CD4-positive, alpha-beta T cell (primary cell): ENCODE data around the gene NAPSA. TPM values are rescaled to one million over a fixed set of nuclear protein-coding genes. Genes with fewer than 3 reads are reported as not detected.

Experiments used
- ATAC-seq: fragments of 200-7000 bp; cut with Tn5 transposase; one replicate; pipeline ENCODE4 v1.10.0; 2022; ENCODE audit warnings: mild to moderate bottlenecking; ENCODE audit not compliant: poor library complexity
- CTCF ChIA-PET: fragments of 350-600 bp; sonication (Branson Sonifier 250); formaldehyde crosslinking; loops from one replicate; lab custom pipeline; 2021; ENCODE audit warnings: antibody characterized with exemption, inconsistent platforms; lab: Charles Lee
- POLR2A ChIA-PET: fragments of 350-600 bp; sonication (Branson Sonifier 250); formaldehyde crosslinking; loops from one replicate; lab custom pipeline; 2021; ENCODE audit warnings: antibody characterized with exemption, inconsistent platforms; lab: Charles Lee
- DNase-seq, 14 experiments: peaks; one replicate each; pipeline ENCODE4 v3.0.0-alpha.2; 2013 to 2020; ENCODE audit warnings: mixed read lengths in 2 of 14
- H3K27ac ChIP-seq, 2 donors: one replicate each; pipeline versions ENCODE4 v1.5.1 to v1.7.0; 2013; ENCODE audit warnings: low read length in 2 of 2, low read depth in 1 of 2, mild to moderate bottlenecking in 1 of 2
- H3K27me3 ChIP-seq, 2 experiments: 1 replicate in 1 of 2; 2 replicates in 1 of 2; pipeline versions ENCODE4 v1.6.1 to v1.7.0; 2013; ENCODE audit warnings: low read length in 2 of 2, control low read depth in 1 of 2, mild to moderate bottlenecking in 1 of 2, moderate library complexity in 1 of 2; ENCODE audit not compliant: insufficient read depth in 2 of 2, control insufficient read depth in 1 of 2
- H3K36me3 ChIP-seq: one replicate; pipeline ENCODE4 v1.6.1; 2013; ENCODE audit warnings: low read length, control low read depth; ENCODE audit not compliant: insufficient read depth
- H3K4me1 ChIP-seq: one replicate; pipeline ENCODE4 v1.6.1; 2013; ENCODE audit warnings: low read length, control low read depth; ENCODE audit not compliant: insufficient read depth
- H3K4me3 ChIP-seq: one replicate; pipeline ENCODE4 v1.5.1; 2013; ENCODE audit warnings: mild to moderate bottlenecking, low read length, moderate library complexity
- H3K9me3 ChIP-seq, 2 experiments: 1 replicate in 1 of 2; 2 replicates in 1 of 2; pipeline versions ENCODE4 v1.6.1 to v1.7.0; 2013; ENCODE audit warnings: low read length in 2 of 2, mild to moderate bottlenecking in 2 of 2, control low read depth in 1 of 2, moderate library complexity in 1 of 2; ENCODE audit not compliant: control insufficient read depth in 1 of 2, insufficient read depth in 1 of 2
- H3K27ac Mint-ChIP-seq: one replicate; pipeline ENCODE4 v1.8.0; 2020; ENCODE audit warnings: mixed read lengths
- H3K27me3 Mint-ChIP-seq: one replicate; pipeline ENCODE4 v1.8.0; 2021; ENCODE audit warnings: mixed read lengths
- H3K36me3 Mint-ChIP-seq: one replicate; pipeline ENCODE4 v1.8.0; 2021; ENCODE audit warnings: low read depth, mixed read lengths
- H3K4me1 Mint-ChIP-seq: one replicate; pipeline ENCODE4 v1.8.0; 2021; ENCODE audit warnings: low read depth, mixed read lengths
- H3K4me3 Mint-ChIP-seq: one replicate; pipeline ENCODE4 v1.8.0; 2020; ENCODE audit warnings: mild to moderate bottlenecking, mixed read lengths
- H3K9me3 Mint-ChIP-seq: one replicate; pipeline ENCODE4 v1.8.0; 2020; ENCODE audit warnings: mixed read lengths
- intact Hi-C, 2 experiments: fragments of 100-400 bp; cut with DNase I in 1 of 2; cut with micrococcal nuclease in 1 of 2; formaldehyde crosslinking; loops; one replicate each; pipeline versions ENCODE4 v1.15.1 to v1.9.0; 2023 to 2025; cut with DNase I, micrococcal nuclease
- total RNA-seq, 174 experiments: library from RNA in 2 of 174; stranded (reverse) in 2 of 174; gene quantifications; one replicate each; pipeline ENCODE4 v1.2.3 and lab custom pipeline; 2021 to 2026
- TF ChIP-seq, protein P1 (sequence below): fragments of 200-600 bp; IDR thresholded peaks from one replicate; pipeline ENCODE4 v1.8.0; 2022; ENCODE audit warnings: antibody characterized with exemption, mild to moderate bottlenecking

Gene NAPSA
- total RNA-seq, 2 experiments from 2014 or later, result 0.61 to 0.91 TPM

DNA sequence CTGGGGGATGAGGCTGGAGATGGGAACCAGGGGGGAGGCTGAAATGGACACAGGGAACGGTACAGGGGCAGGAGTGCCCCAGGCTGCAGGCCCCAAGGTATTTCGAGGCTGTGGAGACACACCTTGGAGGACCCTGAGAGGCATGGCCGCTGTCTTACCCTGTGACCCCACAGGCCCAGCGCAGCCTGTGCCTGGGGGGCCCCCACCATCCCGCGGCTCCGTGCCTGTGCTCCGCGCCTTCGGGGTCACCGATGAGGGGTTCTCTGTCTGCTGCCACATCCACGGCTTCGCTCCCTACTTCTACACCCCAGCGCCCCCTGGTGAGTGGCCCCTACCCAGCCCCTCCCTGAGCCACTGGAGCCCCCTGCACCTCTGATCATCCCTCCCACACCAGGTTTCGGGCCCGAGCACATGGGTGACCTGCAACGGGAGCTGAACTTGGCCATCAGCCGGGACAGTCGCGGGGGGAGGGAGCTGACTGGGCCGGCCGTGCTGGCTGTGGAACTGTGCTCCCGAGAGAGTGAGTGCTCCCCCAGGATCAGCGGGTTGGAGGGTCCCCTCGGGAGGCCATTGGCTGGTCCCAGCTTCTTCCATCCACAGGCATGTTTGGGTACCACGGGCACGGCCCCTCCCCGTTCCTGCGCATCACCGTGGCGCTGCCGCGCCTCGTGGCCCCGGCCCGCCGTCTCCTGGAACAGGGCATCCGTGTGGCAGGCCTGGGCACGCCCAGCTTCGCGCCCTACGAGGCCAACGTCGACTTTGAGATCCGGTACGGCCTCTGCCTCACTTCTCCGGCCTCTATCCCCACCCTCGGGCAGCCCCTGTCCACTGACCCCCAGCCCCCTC lies 36.4 kb upstream of the NAPSA start:
- TF ChIP-seq, protein P1, sequence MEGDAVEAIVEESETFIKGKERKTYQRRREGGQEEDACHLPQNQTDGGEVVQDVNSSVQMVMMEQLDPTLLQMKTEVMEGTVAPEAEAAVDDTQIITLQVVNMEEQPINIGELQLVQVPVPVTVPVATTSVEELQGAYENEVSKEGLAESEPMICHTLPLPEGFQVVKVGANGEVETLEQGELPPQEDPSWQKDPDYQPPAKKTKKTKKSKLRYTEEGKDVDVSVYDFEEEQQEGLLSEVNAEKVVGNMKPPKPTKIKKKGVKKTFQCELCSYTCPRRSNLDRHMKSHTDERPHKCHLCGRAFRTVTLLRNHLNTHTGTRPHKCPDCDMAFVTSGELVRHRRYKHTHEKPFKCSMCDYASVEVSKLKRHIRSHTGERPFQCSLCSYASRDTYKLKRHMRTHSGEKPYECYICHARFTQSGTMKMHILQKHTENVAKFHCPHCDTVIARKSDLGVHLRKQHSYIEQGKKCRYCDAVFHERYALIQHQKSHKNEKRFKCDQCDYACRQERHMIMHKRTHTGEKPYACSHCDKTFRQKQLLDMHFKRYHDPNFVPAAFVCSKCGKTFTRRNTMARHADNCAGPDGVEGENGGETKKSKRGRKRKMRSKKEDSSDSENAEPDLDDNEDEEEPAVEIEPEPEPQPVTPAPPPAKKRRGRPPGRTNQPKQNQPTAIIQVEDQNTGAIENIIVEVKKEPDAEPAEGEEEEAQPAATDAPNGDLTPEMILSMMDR, result no peak
- H3K9me3 ChIP-seq, result no peaks in the 10 kb centered on the region
- DNase-seq (peak in 1 of 14 experiments; percentile 22), ATAC-seq (no peak)
- H3K27ac Mint-ChIP-seq, result no peak overlapping the region
- no peaks in the 10 kb centered on the region for H3K27me3 Mint-ChIP-seq
- H3K4me1 Mint-ChIP-seq, result no peaks in the 10 kb centered on the region
- peaks cover 37% of the 10 kb centered on the region for H3K36me3 Mint-ChIP-seq
- peaks cover 22% of the 10 kb centered on the region for H3K36me3 ChIP-seq
- H3K4me3 Mint-ChIP-seq, result no peak overlapping the region
- intact Hi-C loops, result no loop called here
- H3K27me3 ChIP-seq, result no peaks in the 10 kb centered on the region
- CTCF ChIA-PET, result interaction anchor here (1.1 kb wide), 1 partner anchor 33 kb away, joined by 3 read pairs; no protein-coding TSS in a partner anchor
- no peaks in the 10 kb centered on the region for H3K9me3 Mint-ChIP-seq
- H3K27ac ChIP-seq, result no peak overlapping the region
- H3K4me3 ChIP-seq, result no peak overlapping the region
- no peaks in the 10 kb centered on the region for H3K4me1 ChIP-seq
- POLR2A ChIA-PET, result no interaction called here

- CTCF ChIA-PET, result no interaction called here
- H3K4me1 Mint-ChIP-seq, result no peaks in the 10 kb centered on the region
- no peaks in the 10 kb centered on the region for H3K9me3 Mint-ChIP-seq
- no peak overlapping the region for H3K27ac Mint-ChIP-seq
- no peak overlapping the region for H3K27ac ChIP-seq
- no peak overlapping the region for H3K4me3 Mint-ChIP-seq
- no peaks in the 10 kb centered on the region for H3K27me3 ChIP-seq
- no peaks in the 10 kb centered on the region for H3K27me3 Mint-ChIP-seq
- intact Hi-C loops, result no loop called here
- H3K4me1 ChIP-seq, result no peaks in the 10 kb centered on the region
- peaks cover 16% of the 10 kb centered on the region for H3K36me3 ChIP-seq
- POLR2A ChIA-PET, result no interaction called here
- peaks cover 23% of the 10 kb centered on the region for H3K36me3 Mint-ChIP-seq
- ATAC-seq, result no peak
- H3K9me3 ChIP-seq, result no peaks in the 10 kb centered on the region
- TF ChIP-seq, protein P1, result no peak
- no peak overlapping the region for H3K4me3 ChIP-seq
- DNase-seq, result no peak
Measured at GRCh38 chr19:50399368-50399745, 33.9 kb upstream of the NAPSA start.

GRCh38 chr19:50398675-50399367 lies 33.4 kb upstream of the NAPSA start:
- Histone ChIP-seq H3K27me3 (no peaks in the 10 kb centered on the region), H3K36me3 (peaks cover 16% of the 10 kb centered on the region), H3K4me1 (no peaks in the 10 kb centered on the region), H3K9me3 (no peaks in the 10 kb centered on the region), H3K27ac (no peak overlapping the region), H3K4me3 (no peak overlapping the region)
- DNase-seq (no peak), ATAC-seq (no peak)
- Mint-ChIP-seq H3K27me3 (no peaks in the 10 kb centered on the region), H3K4me3 (no peak overlapping the region), H3K36me3 (peaks cover 23% of the 10 kb centered on the region), H3K4me1 (no peaks in the 10 kb centered on the region), H3K27ac (no peak overlapping the region), H3K9me3 (no peaks in the 10 kb centered on the region)
- intact Hi-C loops, result no loop called here
- TF ChIP-seq, protein P1, result no peak
- ChIA-PET POLR2A (no interaction called here), CTCF (no interaction called here)
